Muscle of back (tissue), 11 donors: Measurements from ENCODE around the gene TSHZ3. TPM values are rescaled to one million over a fixed set of nuclear protein-coding genes. Genes with fewer than 3 reads are reported as not detected.

Experiments used
- DNase-seq, 3 donors: peaks; one replicate each; pipeline versions ENCODE4 v3.0.0 to v3.0.0-alpha.2; 2013
- polyA plus RNA-seq, 10 donors: library from polyadenylated mRNA; unstranded; fragments of 120-200 nt; gene quantifications; one replicate each; pipeline ENCODE4 v1.2.1, GENCODE V29; 2013; ENCODE audit not compliant: insufficient read length in 10 of 10

TSHZ3 gene
- polyA plus RNA-seq, 10 donors, result 13.7 to 18.5 (median 15.9) TPM

DNA sequence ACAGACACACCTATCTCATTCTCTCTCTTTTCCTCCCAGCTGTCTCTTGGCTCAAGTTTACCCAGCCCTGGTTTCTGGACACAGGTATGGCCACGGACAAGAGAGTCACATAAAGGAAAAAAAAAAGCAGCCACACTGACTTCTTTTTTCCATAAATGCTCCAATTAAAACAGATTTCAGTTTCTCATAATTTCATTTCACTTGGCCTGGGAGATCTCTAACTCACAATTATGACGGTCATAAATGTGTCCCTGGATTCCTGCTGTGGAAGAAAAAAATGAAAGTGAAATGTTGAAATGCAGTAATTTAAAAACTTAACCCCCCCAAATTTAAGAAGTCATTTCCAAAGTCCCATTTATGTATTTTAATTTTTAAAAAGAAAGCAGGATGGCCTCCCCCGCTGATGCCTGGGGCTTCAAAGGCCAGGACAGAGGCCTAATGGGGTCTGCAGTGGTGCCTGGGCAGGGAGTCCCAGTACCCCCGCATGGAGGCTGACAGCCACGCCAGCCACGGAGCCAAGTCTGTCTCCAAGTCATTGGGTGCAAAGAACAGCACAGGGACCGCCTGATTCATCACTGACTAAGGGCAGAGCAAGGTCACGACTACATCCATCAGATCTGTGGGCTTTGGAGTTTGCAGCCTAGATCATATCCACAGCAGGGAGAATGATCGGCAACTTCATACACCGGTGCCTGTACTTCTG is 79.7 kb downstream of the TSHZ3 start:
- DNase-seq, result no peak

GRCh38 chr19:31268751-31269383 is 80.4 kb downstream of the TSHZ3 start:
- DNase-seq, result no peak

DNA sequence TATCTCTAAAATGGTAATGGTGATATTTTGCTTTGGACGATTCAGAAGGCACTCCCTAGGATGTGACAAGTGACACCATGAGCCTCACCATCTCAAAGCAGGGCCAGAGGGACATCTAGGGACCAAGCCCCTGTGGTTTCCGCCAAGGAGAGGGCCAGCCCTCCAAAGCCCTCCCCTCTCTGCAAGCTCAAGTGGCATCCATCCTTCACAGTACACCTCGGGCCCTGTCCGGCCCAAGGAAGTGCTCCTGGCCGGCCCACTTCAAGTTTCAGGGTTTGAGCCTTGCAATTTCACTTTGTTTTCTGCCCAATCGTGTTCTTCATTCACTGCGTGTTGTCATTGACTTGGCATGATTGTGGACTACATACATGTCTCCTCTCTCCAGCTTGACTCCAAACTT is 82.5 kb downstream of the TSHZ3 start:
- DNase-seq, result no peak

GRCh38 chr19:31266196-31266595 is 83.0 kb downstream of the TSHZ3 start:
- no peak for DNase-seq

DNA sequence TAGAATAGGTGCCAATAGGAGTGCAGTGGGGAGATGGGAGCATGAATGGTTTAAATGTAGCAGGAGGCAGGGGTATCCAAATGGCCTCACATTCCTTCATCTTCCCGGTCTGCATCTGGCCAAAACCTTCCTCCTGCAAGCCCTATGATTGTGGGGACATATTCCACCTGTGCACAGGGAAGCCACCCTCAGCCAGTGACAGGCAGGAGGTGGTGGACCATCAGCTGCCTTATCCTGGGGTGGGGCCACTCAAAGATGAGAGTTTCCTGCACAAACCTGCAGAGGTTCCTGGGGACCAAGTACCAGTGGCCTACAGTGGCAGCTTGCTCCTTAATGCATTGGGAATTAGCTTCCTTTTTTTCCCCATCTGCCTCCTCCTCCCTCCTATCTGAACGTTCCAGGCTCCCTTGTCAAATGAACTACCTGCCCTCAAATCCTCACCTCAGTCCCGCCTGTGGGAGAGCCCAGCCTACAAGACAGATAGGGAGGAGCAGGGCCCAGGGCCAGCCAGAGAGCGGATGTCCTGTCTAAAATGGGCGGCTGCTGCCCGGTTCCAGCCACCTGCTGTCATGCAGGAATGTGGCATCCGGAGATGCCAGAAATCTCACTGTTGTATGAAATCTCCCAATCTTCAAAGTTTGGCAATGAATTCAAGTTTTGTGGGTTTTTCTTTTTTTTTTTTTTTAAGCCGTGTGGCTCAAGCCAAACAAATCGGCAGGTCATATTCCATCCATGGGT is 85.0 kb downstream of the TSHZ3 start:
- peak in 1 of 3 donors; percentile 37 for DNase-seq

GRCh38 chr19:31263328-31263727 is 85.9 kb downstream of the TSHZ3 start:
- peak in 1 of 3 donors; percentile 33 for DNase-seq

DNA sequence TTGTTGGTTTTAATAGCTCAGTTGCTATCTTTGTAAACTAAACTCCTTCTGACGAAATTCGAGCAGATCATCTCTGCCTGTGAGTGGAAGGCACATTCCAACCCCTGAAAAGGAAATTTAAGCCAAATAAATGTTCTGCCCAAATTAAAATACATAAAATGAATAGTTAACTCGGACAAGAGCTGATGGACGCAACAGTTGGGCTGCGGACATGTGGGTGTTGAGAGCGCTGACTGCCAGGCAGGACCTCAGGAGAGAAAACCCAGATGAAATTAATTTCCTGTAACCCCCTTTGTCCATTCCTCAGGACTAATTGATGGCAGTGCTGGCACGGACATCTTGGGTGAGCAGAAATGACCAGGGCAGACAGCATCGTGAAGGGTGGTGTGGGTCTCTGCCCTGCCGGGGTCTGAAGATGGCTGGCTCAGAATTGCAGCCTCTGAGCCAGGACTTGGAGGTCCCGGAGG is 86.5 kb downstream of the TSHZ3 start:
- DNase-seq, result peak in 1 of 3 donors; percentile 45

DNA sequence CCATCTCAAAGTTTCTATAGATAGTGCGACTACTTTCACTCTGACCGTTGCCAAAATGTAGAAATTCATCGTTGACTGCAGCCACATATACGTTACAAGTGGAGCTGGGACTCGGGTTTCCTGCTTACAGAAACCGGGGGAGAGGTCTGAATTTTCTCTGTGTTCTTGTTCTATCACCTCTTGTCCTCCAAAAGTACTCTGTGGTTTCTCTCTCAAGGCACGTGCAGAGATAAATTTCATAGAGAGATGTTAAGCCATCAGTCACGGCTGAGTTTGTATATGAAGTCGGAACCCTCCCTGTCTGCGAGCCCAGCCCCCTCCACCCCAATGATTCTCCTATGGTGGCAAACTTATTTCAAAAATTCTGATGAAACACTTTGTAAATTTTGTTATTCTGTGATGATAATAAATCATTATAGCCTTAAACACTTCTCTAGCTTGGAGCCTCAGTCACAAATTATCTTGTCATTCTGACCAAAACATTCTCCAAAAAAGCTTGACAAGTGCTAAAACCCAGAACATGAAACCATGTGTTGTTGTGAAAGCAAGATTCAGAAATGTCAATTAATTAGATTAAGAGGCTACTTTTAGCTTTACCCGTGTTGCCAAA is 87.5 kb downstream of the TSHZ3 start:
- DNase-seq, result peak in 1 of 3 donors; percentile 41

DNA sequence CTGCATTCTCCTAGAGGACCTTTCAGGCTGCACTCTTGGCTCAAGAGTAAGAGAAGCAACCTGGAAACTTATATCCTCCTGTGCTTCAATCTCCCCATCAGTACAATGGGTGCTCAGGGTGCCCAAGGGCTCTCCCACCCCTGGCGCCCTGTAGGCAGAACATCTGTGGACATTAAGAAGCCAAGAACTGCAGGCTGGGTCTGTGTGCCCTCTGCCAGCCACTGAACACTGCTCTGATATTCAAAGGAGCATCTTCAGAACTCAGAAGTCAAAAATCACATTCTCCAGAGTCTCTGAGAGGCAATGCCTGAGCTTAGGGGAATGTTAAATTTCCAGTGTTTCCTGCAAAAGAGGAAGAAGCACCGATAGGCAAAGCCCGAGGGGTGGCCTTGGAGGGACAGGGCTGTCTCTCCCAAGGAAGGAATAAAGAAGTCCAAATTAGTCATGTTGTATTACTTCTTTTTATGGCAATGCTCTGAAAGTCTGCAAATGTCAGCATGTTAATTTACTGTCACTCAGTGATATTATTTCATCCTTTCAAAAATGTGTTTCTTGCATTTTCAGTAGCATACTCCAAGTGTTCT is 88.1 kb downstream of the TSHZ3 start:
- DNase-seq, result no peak

- DNase-seq, result no peak
Measured at GRCh38 chr19:31260171-31260933, 88.9 kb downstream of the TSHZ3 start.

DNA sequence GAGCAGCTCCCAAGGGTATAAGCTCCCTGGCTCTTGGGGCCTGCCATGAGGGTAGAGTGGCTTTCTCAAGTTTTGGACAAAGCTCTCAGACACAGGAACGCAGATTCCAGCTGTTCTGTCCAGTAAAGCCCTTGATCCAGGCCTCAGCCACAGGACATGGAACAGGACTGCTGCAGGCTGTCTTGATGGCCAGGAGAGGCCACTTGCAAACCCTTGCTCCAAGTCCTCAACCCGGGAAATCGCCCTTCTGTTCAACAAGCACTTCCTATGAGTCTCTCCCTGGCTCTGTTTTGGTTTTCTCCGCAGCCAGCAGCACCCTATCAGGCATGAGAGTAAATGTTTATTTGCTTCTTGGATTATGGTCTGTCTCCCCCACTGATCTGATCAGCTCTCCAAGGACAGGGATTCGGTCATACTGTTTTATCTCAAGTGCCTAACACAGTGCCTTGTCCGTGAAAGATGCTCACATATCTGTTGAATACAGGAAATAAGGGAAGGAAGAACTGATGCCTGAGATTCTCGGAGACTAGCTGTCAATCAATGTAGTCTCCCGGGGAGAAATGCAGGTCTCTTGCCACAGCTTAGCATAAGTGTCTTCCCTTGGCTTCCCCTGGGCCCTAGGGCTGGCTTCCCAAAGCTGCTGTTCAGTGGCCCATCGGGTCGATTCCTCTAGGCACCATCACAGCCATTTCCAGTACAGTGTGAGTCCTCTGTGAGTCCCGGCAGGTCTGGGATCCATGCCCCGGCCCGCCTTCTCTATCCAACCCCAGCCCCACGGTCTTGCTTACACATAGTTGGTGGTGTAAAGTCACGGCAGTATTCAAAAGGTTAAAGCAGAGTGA is 90.8 kb downstream of the TSHZ3 start:
- no peak for DNase-seq

- DNase-seq, result peak in 1 of 3 donors; percentile 53
Measured at GRCh38 chr19:31257426-31258130, 91.7 kb downstream of the TSHZ3 start.

DNA sequence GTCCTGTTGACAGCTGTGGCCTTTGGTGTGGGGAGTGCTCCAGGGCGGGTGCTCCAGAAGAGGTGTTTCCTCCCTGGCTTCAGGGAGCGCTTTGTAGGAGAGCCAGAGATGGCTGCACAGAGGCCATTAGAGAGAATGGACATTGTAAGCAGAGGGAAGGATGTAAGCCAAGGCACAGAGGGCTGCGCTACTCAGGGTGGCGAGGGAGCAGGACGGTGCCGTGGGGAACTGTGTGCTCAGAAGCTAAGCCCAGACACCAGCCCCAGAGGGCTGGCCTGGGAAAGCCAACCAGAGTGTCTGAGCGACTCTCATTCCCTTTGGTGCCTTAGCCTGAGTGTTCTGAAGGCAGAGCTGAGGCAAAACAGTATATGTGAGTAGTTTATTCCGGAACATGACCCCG is 92.2 kb downstream of the TSHZ3 start:
- peak in 1 of 3 donors; percentile 34 for DNase-seq

- no peak for DNase-seq
Measured at GRCh38 chr19:31256593-31256960, 92.7 kb downstream of the TSHZ3 start.

GRCh38 chr19:31255831-31256592 is 93.2 kb downstream of the TSHZ3 start:
- no peak for DNase-seq

DNA sequence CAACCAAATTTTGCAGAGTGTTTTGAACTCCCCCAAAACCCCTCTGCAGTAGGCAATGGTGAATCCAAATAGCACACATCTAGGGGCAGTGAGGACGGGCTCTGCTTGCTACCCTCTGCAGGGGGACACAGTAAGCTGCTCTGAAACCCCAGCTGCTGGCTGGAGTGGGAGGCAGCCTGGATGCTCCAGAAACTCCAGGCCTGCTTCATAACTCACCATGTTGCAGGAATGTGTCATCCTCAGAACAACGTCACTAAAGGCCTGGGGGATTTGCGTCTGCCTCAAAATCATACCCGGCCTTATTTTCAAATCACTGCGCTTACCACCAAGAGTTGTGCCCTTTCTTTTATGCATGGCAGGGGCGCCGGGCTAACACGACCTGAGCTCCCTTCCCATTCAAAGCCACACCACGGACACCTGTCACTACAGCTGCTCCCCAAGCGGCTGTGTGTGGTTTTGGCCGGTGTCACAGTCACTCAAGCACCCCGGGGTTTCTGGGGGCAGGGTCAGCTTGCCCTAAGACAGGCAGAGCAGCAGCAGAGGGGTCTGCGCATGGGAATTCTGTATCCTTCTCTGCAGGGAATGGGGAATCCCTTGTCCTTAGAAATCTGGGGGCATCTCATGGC is 93.9 kb downstream of the TSHZ3 start:
- peak in 1 of 3 donors; percentile 49 for DNase-seq

DNA sequence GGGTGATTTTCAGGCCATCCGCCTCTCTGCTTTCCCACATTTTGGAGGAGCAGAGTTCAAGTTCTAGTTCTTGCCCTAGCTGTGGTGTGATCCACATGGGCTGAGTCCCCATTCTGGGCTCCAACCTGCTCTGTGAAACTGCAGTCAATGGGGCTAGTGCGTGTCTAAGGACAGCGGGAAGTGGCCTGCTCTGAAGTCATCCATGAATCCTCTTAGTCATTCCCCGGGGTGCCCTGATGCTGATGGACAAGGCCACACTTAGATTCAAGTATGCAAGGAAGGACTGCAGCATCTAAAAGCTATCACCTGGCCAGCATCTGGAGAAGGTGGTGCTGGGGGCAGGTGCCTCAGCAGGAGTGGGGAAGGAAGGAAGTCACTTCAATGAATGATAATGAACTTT is 94.6 kb downstream of the TSHZ3 start:
- no peak for DNase-seq

- peak; percentile 64 to 74 (median 67) for DNase-seq
Measured at GRCh38 chr19:31254180-31254551, 95.1 kb downstream of the TSHZ3 start.
